GM13976 (cell line): ENCODE data around the gene DDN.

Source experiments
- DNase-seq: peaks from one replicate; pipeline ENCODE4 v3.0.0; 2012; ENCODE audit warnings: low spot score
- in situ Hi-C: fragments of 300-500 bp; cut with MboI; formaldehyde crosslinking; loops from one replicate; pipeline ENCODE4 v1.12.0; 2022; ENCODE audit warnings: low sequenced_read_pairs, mixed read lengths, inconsistent platforms; ENCODE audit not compliant: unreplicated experiment
- TF ChIP-seq, protein P1 (sequence below): IDR thresholded peaks from 2 replicates; pipeline ENCODE4 v1.5.1; 2012; ENCODE audit warnings: borderline replicate concordance, mild to moderate bottlenecking; ENCODE audit not compliant: insufficient read depth; ENCODE audit errors: extremely low read depth, missing control alignments, control extremely low read depth

DDN gene

DNA sequence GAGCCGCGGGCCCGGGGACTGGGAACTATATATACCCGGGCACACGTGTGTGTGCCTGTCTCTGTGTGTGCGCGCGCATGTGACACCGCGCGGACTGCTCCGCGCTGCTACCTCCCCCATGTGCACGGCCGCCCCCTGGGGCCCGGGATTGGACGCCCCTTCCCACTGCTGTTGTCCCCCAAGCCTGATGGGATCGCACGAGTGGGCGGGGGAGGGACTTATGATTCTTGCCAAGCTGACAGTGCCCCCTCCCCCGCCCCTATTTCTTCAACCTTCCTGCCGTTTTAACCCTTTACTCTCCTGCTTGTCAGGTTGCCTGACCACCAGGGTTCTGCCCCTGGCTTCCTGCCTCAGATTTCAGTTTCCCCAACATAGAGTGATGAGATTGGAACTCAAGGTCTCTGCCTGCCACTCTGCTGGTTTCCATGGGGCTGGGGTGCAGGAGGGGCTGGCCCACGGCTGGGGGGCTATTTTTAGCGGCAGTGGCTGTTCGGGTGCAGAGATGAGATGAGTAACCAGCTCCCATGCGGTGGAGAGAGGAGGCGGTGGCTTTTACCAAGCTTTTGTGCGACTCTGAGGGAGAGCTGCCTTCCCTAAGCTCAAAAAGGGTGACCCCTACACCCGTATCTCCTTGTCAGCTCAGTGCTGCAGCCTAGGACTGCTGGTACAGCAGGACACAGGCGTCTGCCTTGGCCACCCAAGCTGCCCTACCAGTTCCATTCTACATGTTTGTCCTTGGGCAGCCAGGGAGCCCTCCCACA lies at the start of gene DDN:
TSS of gene DDN (minus strand) at position 5 of the 761 bp plus-strand sequence. CDS start 88 bp downstream, outside the sequence.
- in situ Hi-C loops = no loop called here
- TF ChIP-seq, protein P1, sequence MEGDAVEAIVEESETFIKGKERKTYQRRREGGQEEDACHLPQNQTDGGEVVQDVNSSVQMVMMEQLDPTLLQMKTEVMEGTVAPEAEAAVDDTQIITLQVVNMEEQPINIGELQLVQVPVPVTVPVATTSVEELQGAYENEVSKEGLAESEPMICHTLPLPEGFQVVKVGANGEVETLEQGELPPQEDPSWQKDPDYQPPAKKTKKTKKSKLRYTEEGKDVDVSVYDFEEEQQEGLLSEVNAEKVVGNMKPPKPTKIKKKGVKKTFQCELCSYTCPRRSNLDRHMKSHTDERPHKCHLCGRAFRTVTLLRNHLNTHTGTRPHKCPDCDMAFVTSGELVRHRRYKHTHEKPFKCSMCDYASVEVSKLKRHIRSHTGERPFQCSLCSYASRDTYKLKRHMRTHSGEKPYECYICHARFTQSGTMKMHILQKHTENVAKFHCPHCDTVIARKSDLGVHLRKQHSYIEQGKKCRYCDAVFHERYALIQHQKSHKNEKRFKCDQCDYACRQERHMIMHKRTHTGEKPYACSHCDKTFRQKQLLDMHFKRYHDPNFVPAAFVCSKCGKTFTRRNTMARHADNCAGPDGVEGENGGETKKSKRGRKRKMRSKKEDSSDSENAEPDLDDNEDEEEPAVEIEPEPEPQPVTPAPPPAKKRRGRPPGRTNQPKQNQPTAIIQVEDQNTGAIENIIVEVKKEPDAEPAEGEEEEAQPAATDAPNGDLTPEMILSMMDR = no peak
- peak; percentile 85 for DNase-seq

DNA sequence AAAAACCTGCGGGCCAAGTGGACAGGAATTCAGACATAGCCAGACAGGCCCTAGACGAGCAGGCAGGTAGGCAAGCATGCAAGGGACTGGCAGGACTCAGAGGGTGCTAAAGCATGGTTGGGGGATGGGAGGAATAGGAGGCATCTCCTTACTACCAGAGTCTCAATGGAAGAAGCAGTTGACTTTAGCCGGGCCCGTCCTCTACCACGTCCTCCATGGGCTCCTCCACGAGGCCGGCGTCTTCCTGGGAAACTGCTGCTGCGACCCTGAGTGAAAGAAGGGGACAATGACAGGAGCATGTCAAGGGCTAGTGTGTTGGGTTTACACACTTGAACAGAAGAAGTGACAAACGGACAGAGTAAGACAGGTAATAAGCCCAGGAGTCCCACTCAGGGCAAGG lies 49.8 kb upstream of the DDN start:
- in situ Hi-C loops = no loop called here
- TF ChIP-seq, protein P1 = no peak
- DNase-seq = no peak

DNA sequence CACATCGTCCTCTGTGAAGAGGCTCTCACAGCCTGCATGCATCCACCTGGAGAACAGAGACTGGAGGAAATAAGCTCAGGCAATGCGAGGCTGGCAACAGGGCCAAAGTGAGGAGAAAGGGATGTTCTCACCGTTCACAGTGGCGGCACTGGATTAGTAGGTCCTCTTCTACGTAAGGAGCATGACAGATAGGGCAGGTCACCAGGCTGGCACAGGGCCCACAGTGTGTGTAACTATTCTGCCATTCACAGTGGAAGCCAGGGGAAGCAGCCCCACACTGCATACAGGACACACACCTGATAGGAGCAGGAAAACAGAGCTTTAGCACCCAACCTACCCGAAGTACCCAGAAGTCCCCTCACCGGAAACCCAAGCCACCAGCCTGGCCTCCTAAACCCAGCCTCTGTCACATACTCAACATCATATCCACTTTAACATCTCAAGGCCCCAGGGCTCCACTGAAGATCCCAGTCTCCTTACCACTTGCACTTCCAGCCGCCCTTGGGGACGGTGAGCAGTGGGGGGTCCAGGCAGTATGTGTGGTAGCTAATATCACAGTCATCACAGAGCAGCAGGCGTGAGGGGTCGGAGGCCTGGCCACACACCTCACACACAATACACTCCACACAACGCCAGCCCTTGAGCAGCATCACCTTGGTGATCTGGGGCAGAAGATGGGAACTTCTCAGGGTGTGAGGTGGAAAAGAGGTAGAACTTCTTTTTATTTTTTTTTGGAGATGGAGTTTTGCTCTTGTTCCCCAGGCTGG lies 47.1 kb upstream of the DDN start:
- TF ChIP-seq, protein P1 = no peak
- in situ Hi-C loops = no loop called here

DNA sequence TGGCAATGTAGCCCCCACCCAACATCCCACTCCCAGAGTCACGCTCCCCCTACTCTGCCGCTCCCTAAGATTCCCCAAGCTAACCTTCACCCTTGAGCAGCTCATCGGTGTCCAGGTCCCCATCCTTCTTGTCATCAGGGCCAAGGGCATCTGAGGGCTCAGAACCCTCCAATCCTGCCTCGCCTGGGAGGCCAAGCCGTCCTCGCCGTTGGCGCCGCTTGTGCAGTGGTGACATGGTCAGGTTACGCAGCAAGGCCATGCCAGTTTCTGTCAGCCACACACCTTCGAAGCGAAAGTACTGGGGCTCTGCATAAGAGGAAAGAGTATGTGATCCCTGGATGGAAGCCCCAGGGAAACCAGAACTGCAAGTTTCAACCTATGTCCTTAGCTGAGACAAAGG lies 45.5 kb upstream of the DDN start:
- no peak for DNase-seq
- TF ChIP-seq, protein P1 = no peak
- in situ Hi-C loops = no loop called here

More for the DNA sequence above, 47.1 kb upstream of the DDN start:
- no peak for DNase-seq

DNA sequence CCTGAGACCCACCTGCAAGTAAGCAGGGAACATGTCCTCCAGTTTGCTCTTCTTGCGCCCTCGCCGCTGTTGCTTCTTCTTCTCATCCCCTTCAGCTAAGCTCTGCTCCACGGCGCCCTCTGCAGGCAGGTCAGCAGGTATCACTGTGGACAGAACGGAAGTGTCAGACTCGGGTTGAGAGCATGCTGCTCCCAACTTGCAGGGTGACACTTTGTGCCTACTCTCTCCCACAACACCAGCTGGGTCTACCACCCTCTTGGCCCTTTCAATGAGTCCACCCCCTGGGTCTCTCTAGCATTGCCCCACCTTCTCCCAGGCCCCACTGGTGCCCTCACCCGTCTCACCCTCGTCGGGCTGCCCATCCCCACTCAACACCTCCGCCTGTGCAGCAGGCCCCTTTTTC lies 44.7 kb upstream of the DDN start:
- in situ Hi-C loops = no loop called here
- TF ChIP-seq, protein P1 = peak; percentile 87

DNA sequence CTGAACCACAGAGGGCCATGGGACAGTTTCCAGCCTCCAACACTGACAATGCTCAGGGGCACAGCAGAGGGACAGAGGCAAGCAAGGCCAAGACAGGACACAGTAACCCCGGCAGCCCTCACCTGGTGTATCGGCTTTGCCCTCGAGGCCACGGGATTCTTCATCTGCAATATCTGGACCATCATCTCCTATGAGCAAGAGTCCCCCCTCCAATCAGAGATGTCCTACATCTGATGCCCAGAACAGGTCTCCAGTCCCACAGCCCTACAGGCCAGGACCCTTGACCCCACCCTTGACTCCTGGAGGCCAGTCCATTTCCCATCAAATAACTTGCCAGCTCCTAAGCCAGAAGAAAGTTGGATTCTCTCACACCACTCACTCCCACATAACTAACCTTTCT lies 44.1 kb upstream of the DDN start:
- in situ Hi-C loops = no loop called here
- TF ChIP-seq, protein P1 = no peak
- no peak for DNase-seq

More for the DNA sequence above, 44.7 kb upstream of the DDN start:
- DNase-seq = peak; percentile 90
